ENCODE data around the gene HIRA. TPM values are rescaled to one million over a fixed set of nuclear protein-coding genes. Genes with fewer than 3 reads are reported as not detected.

HIRA gene
- total and polyA plus RNA-seq, 9 of the 15 experiments (the other 6 are each of a cell fraction or from before 2014, with no cell fraction given): 0.96 to 132 (median 58.4) TPM

GRCh38 chr22:19447330-19448075 is 16.0 kb upstream of the HIRA start, which contains the start of gene C22orf39 (continued):
- TF ChIP-seq MYC (IDR thresholded peaks at IDR 0.05; ENCODE audit: low read depth, low read length) (peak; percentile 84), MYC (CRISPR knock-in tag; IDR thresholded peaks at IDR 0.05; ENCODE audit: borderline replicate concordance, low read depth) (no peak; the same call in 1 of the 2 replicates), NEUROD1 (IDR thresholded peaks at IDR 0.05; ENCODE audit: borderline replicate concordance, low read depth, low read length, partially characterized antibody) (peak; percentile 98), BRD4 (IDR thresholded peaks at IDR 0.05) (peak; percentile 94), ZBTB34 (CRISPR knock-in tag; IDR thresholded peaks at IDR 0.05) (peak; percentile 60; the same call in 1 of the 2 replicates), FOXK2 (conservative IDR thresholded peaks at IDR 0.05 in 1 of 2, IDR thresholded peaks at IDR 0.05 in 1 of 2; ENCODE audit: low read depth in 2 of 2) (peak in 1 of 2 experiments; percentile 60; a peak in 2 of 4 replicates), FUS (optimal IDR thresholded peaks at IDR 0.05; ENCODE audit: low read depth, low read length) (peak; percentile 99), ZBTB12 (CRISPR knock-in tag; IDR thresholded peaks at IDR 0.05) (peak; percentile 68), MXI1 (IDR thresholded peaks at IDR 0.05; ENCODE audit: low read depth, low read length) (peak; percentile 59; the same call in 1 of the 2 replicates), SAP30 (IDR thresholded peaks at IDR 0.05; ENCODE audit: borderline replicate concordance, insufficient read depth, low read depth, low read length, poor library complexity, severe bottlenecking) (peak; percentile 95), ZMIZ1 (IDR thresholded peaks at IDR 0.05; ENCODE audit: low read depth in 2 of 2, low read length in 2 of 2) (peak in 1 of 2 experiments; percentile 44; a peak in 2 of 4 replicates), ZNF165 (CRISPR knock-in tag; IDR thresholded peaks at IDR 0.05; ENCODE audit: borderline replicate concordance) (peak; percentile 86; the same call in 1 of the 2 replicates), MBD2 (IDR thresholded peaks at IDR 0.05; ENCODE audit: borderline replicate concordance, low read depth) (peak; percentile 99), ZBTB11 (CRISPR knock-in tag; IDR thresholded peaks at IDR 0.05) (peak in 2 of 3 experiments; percentile 51 to 80; a peak in 2 of 6 replicates), U2AF2 (optimal IDR thresholded peaks at IDR 0.05; ENCODE audit: low read depth, low read length) (no peak)
